HL-60 (cell line): Measurements from ENCODE around the gene KCNK15.

Source experiments
- DNase-seq, 2 experiments: peaks; one replicate each; pipeline ENCODE4 v3.0.0-alpha.2; 2010 to 2020; ENCODE audit warnings: low read depth in 1 of 2, low spot score in 1 of 2
- H3K27ac ChIP-seq: fragments of 250-450 bp; sonication (Bioruptor Pico); replicated peaks from 2 replicates; pipeline ENCODE4 v1.5.1; 2020; ENCODE audit warnings: mild to moderate bottlenecking, moderate library complexity
- H3K27me3 ChIP-seq: fragments of 250-450 bp; sonication (Bioruptor Pico); 2 replicates; pipeline ENCODE4 v1.5.1; 2021; ENCODE audit warnings: mild to moderate bottlenecking, moderate library complexity; ENCODE audit not compliant: insufficient read depth, poor library complexity, severe bottlenecking
- H3K4me3 ChIP-seq: replicated peaks from 2 replicates; pipeline ENCODE4 v1.5.1; 2011; ENCODE audit warnings: mild to moderate bottlenecking, control low read depth, low read length; ENCODE audit not compliant: insufficient read depth
- CTCF ChIP-seq: IDR thresholded peaks from one replicate; pipeline ENCODE4 v1.5.1; 2011; ENCODE audit warnings: low read length, control low read depth, inconsistent platforms; ENCODE audit not compliant: insufficient read depth
- GABPA ChIP-seq: IDR thresholded peaks from 2 replicates; pipeline ENCODE4 v1.6.1; 2012; ENCODE audit warnings: low read depth
- POLR2AphosphoS5 ChIP-seq: IDR thresholded peaks from 2 replicates; pipeline ENCODE4 v1.6.1; 2012; ENCODE audit warnings: low read depth
- SPI1 ChIP-seq: IDR thresholded peaks from 2 replicates; pipeline ENCODE4 v1.6.1; 2012; ENCODE audit warnings: low read depth, mild to moderate bottlenecking, borderline replicate concordance
- TF ChIP-seq, protein P1 (sequence below): IDR thresholded peaks from 2 replicates; pipeline ENCODE4 v1.6.1; 2012; ENCODE audit warnings: low read depth; ENCODE audit not compliant: insufficient replicate concordance

The KCNK15 gene

DNA sequence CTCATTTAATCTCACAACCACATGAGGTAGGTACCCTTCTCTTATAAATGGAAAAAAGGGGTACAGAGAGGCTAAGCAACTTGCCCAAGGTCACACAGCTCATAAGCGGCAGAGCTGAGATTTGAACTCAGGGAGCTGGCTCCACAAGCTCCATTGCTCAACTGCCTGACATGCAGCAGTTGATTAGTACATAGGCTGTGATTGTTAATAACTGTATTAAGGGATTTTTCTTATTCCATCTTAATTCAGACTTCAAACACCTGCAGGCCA lies 23.9 kb upstream of the KCNK15 start:
- Histone ChIP-seq H3K27ac (no peak overlapping the region), H3K4me3 (no peak overlapping the region), H3K27me3 (no peaks in the 10 kb centered on the region)
- no peak for DNase-seq
- TF ChIP-seq POLR2AphosphoS5 (no peak), SPI1 (no peak), GABPA (no peak), CTCF (no peak)
- TF ChIP-seq, protein P1, sequence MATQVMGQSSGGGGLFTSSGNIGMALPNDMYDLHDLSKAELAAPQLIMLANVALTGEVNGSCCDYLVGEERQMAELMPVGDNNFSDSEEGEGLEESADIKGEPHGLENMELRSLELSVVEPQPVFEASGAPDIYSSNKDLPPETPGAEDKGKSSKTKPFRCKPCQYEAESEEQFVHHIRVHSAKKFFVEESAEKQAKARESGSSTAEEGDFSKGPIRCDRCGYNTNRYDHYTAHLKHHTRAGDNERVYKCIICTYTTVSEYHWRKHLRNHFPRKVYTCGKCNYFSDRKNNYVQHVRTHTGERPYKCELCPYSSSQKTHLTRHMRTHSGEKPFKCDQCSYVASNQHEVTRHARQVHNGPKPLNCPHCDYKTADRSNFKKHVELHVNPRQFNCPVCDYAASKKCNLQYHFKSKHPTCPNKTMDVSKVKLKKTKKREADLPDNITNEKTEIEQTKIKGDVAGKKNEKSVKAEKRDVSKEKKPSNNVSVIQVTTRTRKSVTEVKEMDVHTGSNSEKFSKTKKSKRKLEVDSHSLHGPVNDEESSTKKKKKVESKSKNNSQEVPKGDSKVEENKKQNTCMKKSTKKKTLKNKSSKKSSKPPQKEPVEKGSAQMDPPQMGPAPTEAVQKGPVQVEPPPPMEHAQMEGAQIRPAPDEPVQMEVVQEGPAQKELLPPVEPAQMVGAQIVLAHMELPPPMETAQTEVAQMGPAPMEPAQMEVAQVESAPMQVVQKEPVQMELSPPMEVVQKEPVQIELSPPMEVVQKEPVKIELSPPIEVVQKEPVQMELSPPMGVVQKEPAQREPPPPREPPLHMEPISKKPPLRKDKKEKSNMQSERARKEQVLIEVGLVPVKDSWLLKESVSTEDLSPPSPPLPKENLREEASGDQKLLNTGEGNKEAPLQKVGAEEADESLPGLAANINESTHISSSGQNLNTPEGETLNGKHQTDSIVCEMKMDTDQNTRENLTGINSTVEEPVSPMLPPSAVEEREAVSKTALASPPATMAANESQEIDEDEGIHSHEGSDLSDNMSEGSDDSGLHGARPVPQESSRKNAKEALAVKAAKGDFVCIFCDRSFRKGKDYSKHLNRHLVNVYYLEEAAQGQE: no peak

DNA sequence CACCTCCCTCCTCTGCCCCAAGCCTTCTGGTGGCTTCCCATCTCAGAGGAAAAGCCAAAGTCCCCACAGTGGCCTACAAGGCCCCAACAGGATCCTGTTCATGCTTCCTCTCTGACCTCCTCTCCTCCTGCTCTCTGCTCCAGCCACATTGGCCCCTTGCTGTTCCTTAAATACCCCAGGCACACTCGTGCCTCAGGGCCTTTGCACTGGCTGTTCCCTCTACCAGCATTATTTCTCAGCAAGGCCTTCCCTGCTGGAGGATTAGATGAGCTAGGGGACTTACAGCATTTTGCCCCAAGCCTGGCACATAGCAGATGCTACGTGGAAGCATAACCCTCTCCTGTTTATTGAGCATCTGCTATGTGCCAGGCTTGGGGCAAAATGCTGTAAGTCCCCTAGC lies 22.7 kb upstream of the KCNK15 start:
- DNase-seq: no peak
- Histone ChIP-seq H3K4me3 (no peak overlapping the region), H3K27me3 (no peaks in the 10 kb centered on the region), H3K27ac (no peak overlapping the region)
- TF ChIP-seq GABPA: no peak
- TF ChIP-seq CTCF: no peak
- TF ChIP-seq, protein P1: no peak
- TF ChIP-seq SPI1: no peak
- no peak for TF ChIP-seq POLR2AphosphoS5

DNA sequence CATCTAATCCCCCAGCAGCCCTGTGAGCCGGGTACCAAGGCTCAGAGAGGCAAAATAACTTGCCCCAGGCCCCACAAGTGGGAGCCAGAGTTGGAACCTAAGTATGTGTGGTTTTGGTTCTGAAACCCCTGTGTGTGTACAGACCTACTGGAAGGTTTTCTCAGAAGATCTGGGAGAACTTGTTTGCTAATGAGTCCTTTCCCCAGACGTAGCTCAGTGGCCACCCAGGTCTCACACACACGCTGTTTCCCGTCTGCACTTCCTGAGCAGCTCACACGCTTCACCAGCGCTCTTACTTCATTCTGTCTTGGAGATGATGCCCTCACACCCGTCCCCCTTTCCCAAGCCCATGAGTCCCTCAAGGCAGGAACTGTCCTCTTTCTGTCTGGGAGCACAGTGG lies 22.3 kb upstream of the KCNK15 start:
- Histone ChIP-seq H3K27ac (no peak overlapping the region), H3K4me3 (no peak overlapping the region), H3K27me3 (no peaks in the 10 kb centered on the region)
- no peak for DNase-seq
- TF ChIP-seq SPI1: no peak
- TF ChIP-seq, protein P1: no peak

GRCh38 chr20:44723798-44724362 lies 21.8 kb upstream of the KCNK15 start:
- no peak overlapping the region for H3K27ac ChIP-seq
- TF ChIP-seq SPI1 (no peak), CTCF (no peak), POLR2AphosphoS5 (no peak), GABPA (no peak)
- TF ChIP-seq, protein P1: no peak
- H3K27me3 ChIP-seq: no peaks in the 10 kb centered on the region
- H3K4me3 ChIP-seq: no peak overlapping the region
- no peak for DNase-seq
